HG03139 (cell line): ENCODE measurements around the gene VKORC1L1.
"Not testable (repeated sequence)": the region's sequence is repeated elsewhere in the genome, so short reads cannot be mapped to it uniquely, and the experiment has no call there.

Experiments
- ATAC-seq: cut with Tn5 transposase; IDR thresholded peaks from one replicate; pipeline ENCODE4 v1.9.1; 2021; ENCODE audit not compliant: unreplicated experiment

The VKORC1L1 gene

GRCh38 chr7:65927489-65928448 is 54.9 kb downstream of the VKORC1L1 start:
- no peak for ATAC-seq

GRCh38 chr7:65931685-65932084 is 58.8 kb downstream of the VKORC1L1 start:
- no peak for ATAC-seq

- no peak for ATAC-seq
Measured at GRCh38 chr7:65937296-65937695, 64.4 kb downstream of the VKORC1L1 start.

GRCh38 chr7:65938336-65938895 is 65.5 kb downstream of the VKORC1L1 start:
- ATAC-seq: no peak

GRCh38 chr7:65945787-65946186 is 72.9 kb downstream of the VKORC1L1 start:
- not testable (repeated sequence) for ATAC-seq

- no peak for ATAC-seq
Measured at GRCh38 chr7:65946904-65947303, 74.0 kb downstream of the VKORC1L1 start.

DNA sequence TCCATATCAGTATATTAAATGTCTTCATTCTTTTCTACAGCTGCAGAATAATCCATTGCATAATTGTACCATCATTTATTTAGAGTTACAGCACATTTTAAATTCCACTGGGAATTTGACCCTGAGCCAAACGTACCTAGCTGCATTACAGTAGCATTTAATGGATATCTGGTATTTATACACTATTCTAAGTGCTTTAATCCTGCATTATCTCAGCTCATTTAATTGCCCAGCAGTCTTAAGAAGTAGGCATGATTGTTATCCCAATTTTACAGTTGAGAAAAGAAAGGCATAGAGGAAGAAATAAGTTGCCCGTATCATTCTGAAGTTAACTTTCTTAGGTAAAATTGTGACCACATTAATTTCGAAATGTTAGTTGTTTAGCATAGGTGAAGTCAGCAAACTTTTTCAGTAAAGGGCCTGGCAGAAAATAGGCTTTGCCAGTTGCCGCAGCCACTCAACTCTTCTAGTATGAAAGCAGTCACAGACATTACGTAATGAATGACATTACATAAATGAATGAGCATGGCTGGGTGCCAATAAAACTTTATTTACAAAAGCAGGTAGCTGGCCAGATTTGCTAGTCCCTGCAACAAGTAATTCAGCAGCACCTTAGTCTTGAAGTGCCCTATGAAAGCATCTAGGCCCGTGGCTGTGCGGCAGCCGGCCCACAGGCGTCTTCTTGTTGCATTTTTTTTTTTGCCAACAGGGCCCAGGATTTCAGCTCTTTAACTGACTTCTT is 79.1 kb downstream of the VKORC1L1 start:
- no peak for ATAC-seq

GRCh38 chr7:65953001-65953720 is 80.3 kb downstream of the VKORC1L1 start:
- ATAC-seq: no peak

GRCh38 chr7:65953890-65954450 is 81.1 kb downstream of the VKORC1L1 start:
- ATAC-seq: no peak

GRCh38 chr7:65955718-65956117 is 82.8 kb downstream of the VKORC1L1 start:
- no peak for ATAC-seq

DNA sequence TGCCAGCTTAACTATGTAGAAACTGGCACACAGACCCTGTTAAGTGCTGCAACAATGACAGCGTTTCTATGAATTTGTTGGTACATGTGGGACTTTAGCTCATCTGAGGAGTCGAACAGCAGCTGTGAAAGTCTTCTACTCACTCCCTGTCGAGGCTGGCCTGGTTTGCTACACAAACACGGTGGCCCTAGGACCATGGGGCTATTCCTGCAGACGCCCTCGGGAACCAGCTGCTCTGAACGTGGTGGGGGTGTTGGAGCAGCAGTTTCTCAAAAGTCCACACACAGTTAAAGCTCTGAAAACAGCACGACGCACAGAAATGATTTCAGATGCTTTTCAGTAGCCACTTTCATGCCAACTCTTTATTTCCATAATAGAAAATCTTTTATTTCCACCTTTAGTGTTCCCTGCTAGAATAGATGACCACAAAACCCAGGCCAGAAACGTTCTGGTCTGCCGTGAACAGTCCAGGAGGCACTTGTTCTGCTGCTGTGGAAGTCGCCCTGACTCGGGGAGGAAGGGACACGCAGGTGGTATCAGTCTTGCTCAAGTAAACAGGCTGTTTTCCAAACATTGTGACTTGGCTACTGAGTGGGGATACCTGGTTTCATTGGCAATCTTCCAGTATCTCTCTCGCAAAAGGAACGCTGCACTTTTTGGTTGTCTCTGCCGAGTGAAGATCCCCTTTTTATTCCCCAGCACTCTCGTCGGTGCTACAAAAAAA is 87.6 kb downstream of the VKORC1L1 start:
- ATAC-seq: no peak

GRCh38 chr7:65962033-65962432 is 89.2 kb downstream of the VKORC1L1 start:
- ATAC-seq: no peak

- not testable (repeated sequence) for ATAC-seq
Measured at GRCh38 chr7:65964671-65965070, 91.8 kb downstream of the VKORC1L1 start.

- no peak for ATAC-seq
Measured at GRCh38 chr7:65966146-65966545, 93.3 kb downstream of the VKORC1L1 start.

- ATAC-seq: no peak
Measured at GRCh38 chr7:65967361-65968155, 94.7 kb downstream of the VKORC1L1 start.

DNA sequence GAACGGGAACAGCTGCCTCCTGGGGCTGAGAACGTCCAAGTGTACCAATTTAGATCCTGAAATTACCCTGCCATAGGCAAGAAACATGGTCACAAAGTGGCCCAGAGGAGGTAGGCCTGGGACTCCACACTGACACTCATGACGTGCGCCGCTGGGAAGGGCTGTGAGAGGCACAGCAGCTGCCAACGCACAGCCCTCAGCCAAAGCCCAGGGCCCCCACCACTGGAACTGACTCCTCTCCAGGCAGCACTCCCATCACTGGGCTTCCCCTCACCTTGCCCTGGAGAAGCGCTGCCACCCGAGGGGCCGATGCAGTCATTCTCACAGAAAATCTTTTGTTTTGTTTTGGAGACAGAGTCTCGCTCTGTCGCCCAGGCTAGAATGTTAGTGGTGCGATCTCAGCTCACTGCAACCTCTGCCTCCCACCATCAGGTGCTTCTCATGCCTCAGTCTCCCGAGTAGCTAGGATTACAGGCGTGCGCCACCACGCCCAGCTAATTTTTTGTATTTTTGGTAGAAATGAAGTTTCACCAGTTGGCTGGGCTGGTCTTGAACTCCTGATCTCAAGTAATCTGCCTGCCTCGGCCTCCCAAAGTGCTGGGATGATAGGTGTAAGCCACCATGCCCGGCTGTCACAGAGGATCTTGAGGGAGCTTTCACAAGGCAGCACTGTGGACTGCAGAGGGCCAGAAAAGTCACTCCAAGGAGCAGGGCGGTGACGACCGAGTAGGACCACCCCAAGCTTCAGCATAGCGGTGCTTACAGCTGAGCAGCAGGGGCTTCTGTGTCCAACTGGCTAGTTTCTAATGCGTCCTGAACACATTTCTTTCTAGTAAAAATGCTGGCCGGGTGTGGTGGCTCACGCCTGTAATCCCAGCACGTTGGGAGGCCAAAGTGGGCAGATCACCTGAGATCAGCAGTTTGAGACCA is 95.6 kb downstream of the VKORC1L1 start:
- no peak for ATAC-seq

GRCh38 chr7:65971021-65971420 is 98.1 kb downstream of the VKORC1L1 start:
- no peak for ATAC-seq

- ATAC-seq: no peak
Measured at GRCh38 chr7:65972976-65973375, 100.1 kb downstream of the VKORC1L1 start.
